Bronchial epithelial cell (primary cell): ENCODE data around the gene PDE6C. TPM values are rescaled to one million over a fixed set of nuclear protein-coding genes. Genes with fewer than 3 reads are reported as not detected.

ENCODE experiments used
- DNase-seq: peaks from one replicate; pipeline ENCODE4 v3.0.0-alpha.2; 2010; ENCODE audit warnings: low read depth
- FAIRE-seq: peaks from 2 replicates; lab custom pipeline; 2011; peaks lifted over from hg19 to GRCh38; lab: Jason Lieb, UNC
- H3K27me3 ChIP-seq: 2 replicates; pipeline ENCODE4 v1.5.1; 2011; ENCODE audit warnings: low read length; ENCODE audit not compliant: control insufficient read depth, insufficient read depth
- H3K36me3 ChIP-seq: 2 replicates; pipeline ENCODE4 v1.5.1; 2011; ENCODE audit warnings: low read length; ENCODE audit not compliant: control insufficient read depth, insufficient read depth
- H3K4me3 ChIP-seq: 2 replicates; pipeline ENCODE4 v1.5.1; 2011; ENCODE audit warnings: mild to moderate bottlenecking, low read depth, low read length, control low read depth
- total RNA-seq: library from RNA; depleted of rRNA; stranded (reverse); fragments of >200 nt; gene quantifications from 2 replicates; pipeline ENCODE4 v1.2.1, GENCODE V29; 2014
- TF ChIP-seq, protein P1 (sequence below): IDR thresholded peaks from 2 replicates; pipeline ENCODE4 v1.5.1; 2011; ENCODE audit warnings: mild to moderate bottlenecking, moderate library complexity, low read length, control low read depth, inconsistent platforms; ENCODE audit not compliant: insufficient read depth, severe bottlenecking

Gene PDE6C
- total RNA-seq, 1 donor from 2014 or later = not detected

DNA sequence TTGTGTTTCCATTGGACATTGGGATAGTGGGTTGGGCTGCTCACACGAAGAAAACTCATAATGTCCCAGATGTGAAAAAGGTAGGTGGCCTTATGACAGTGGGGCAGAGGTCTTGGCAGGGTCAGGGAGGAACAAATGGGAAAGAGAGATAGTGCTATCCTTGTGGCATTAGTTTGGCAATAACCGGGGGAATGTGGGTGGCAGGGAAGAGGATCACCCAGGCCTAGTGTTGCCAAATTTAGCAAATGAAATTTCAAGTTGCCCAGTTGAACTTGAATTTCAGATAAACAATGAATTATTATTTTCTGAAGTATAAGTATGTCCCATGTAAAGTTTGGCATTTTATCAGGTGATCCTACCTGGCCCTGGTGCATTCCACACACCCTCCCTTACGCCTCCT, 789 bp downstream of the PDE6C start:
- TF ChIP-seq, protein P1, sequence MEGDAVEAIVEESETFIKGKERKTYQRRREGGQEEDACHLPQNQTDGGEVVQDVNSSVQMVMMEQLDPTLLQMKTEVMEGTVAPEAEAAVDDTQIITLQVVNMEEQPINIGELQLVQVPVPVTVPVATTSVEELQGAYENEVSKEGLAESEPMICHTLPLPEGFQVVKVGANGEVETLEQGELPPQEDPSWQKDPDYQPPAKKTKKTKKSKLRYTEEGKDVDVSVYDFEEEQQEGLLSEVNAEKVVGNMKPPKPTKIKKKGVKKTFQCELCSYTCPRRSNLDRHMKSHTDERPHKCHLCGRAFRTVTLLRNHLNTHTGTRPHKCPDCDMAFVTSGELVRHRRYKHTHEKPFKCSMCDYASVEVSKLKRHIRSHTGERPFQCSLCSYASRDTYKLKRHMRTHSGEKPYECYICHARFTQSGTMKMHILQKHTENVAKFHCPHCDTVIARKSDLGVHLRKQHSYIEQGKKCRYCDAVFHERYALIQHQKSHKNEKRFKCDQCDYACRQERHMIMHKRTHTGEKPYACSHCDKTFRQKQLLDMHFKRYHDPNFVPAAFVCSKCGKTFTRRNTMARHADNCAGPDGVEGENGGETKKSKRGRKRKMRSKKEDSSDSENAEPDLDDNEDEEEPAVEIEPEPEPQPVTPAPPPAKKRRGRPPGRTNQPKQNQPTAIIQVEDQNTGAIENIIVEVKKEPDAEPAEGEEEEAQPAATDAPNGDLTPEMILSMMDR = no peak
- no peak for FAIRE-seq
- no peak overlapping the region for H3K4me3 ChIP-seq
- no peaks in the 10 kb centered on the region for H3K36me3 ChIP-seq
- peaks cover 4% of the 10 kb centered on the region for H3K27me3 ChIP-seq
- no peak for DNase-seq

DNA sequence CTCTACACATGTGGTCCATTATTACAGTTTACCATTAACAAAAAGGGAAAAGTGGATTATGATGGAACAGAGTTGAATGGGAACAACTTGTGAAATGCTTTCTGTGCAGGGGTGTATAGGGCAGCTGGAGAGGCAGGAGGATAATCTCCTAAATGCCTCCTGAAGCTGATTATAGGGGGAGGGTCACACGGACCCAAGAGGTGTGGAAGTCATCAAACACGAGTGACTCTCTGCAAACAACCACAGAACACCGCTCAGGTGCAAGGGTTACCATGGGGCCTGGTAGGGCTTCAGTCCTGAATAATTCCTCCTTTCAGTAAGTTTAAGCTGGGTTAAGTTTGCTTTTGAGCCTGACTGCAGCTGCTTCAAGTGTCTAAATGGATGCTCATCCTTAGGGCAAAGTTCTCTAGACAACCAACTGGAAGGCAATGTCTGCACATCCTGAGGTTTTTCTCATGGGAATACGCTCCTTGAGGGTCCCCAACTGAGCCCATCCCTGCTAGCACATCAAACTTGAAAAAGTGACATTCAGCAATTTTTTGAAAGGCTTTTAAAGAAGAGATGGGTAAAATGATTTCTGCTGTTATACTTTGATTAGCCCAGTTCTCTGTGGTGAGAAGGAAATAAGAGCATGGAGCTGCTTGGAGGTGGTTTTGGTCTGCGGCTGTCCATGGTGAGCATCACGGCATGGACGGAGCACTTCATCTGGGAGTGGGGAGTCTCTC, 1.9 kb downstream of the PDE6C start:
- TF ChIP-seq, protein P1 = no peak
- Histone ChIP-seq H3K27me3 (peaks cover 6% of the 10 kb centered on the region), H3K36me3 (no peaks in the 10 kb centered on the region), H3K4me3 (no peak overlapping the region)
- DNase-seq = no peak
- no peak for FAIRE-seq

DNA sequence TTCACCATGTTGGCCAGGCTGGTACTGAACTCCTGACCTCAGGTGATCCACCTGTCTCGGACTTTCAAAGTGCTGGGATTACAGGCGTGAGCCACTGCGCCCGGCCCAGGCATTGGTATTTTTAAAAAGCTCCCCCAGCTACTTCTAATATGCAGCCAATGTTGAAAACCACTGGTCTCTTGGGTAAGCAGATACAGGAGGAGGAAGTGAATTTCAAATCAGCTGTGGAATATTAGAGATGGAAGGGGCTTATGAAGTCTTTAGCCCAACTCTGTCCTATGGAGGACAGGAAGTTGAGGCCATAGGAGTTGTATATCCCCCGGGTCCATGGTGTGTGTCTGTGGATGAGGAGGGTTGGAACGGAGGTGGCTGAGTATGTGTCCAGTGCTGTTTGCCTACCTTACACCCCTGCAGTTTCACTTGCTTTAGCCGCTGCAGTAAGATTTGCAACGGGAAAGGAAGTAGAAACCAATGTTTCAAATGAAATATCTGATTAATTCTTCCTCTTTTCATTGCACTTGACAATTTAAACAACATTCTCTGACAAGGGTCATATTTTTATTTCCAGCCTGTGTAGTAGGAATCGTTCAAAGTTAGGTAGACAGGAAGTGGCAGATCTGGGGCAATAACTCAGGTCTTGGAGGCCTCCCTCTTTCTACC, 3.4 kb downstream of the PDE6C start:
- TF ChIP-seq, protein P1 = no peak
- Histone ChIP-seq H3K4me3 (no peak overlapping the region), H3K36me3 (no peaks in the 10 kb centered on the region), H3K27me3 (peaks cover 6% of the 10 kb centered on the region)
- no peak for DNase-seq
- no peak for FAIRE-seq

DNA sequence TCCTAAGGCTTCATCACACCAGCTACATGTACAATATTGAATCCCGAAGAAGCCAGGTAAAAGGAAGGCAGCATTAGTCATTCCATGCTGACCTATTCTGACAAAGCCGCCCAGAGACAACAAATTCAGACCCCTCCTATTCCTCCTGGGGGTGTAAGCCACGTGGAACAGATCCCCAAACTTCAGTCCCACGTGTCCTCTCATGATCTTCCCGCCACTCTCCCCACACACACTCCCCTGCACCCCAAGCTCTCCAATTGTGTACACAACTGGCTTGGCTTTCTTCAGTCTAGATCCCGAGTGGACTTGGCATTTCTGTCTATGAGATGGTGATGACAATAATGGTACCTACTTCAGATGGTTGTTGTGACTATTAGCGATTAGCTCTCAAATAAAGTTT, 8.6 kb downstream of the PDE6C start:
- TF ChIP-seq, protein P1 = no peak
- DNase-seq (no peak), FAIRE-seq (no peak)
- no peak overlapping the region for H3K4me3 ChIP-seq
- no peaks in the 10 kb centered on the region for H3K36me3 ChIP-seq
- H3K27me3 ChIP-seq = peaks cover 2% of the 10 kb centered on the region

DNA sequence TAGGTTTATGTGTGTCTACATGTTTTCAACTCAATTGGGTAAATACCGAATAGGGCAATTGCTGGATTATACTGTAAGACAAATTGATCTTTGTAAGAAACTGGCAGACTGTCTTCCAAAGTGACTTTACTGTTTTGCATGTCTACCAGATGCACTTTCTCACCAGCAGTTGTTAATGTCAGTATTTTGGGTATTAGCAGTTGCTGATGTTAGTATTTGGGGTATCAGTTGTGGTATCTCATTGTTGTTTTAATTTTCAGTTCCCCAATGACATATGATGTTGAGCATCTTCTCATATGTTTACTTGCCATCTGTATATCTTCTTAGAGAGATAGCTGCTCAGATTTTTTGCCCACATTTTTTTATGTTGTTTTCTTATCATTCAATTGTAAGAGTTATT, 10.6 kb downstream of the PDE6C start:
- FAIRE-seq (no peak), DNase-seq (no peak)
- H3K4me3 ChIP-seq = no peak overlapping the region
- TF ChIP-seq, protein P1 = no peak
- H3K36me3 ChIP-seq = no peaks in the 10 kb centered on the region
- H3K27me3 ChIP-seq = peaks cover 2% of the 10 kb centered on the region
